Stimulated activated CD4-positive, alpha-beta T cell treated with anti-CD3 and anti-CD28 coated beads, Interleukin-1b, Interleukin-23, amount 100 ng/mL, for 48 hours (primary cell): ENCODE measurements around the gene CCDC32.
A peak's percentile ranks its signal among the peaks of the same experiment; 100 is the strongest.
"Not testable (repeated sequence)": the region's sequence is repeated elsewhere in the genome, so short reads cannot be mapped to it uniquely, and the experiment has no call there.

Experiments
- DNase-seq: peaks from one replicate; pipeline ENCODE4 v3.0.0-alpha.2; 2020

The CCDC32 gene, protein sequence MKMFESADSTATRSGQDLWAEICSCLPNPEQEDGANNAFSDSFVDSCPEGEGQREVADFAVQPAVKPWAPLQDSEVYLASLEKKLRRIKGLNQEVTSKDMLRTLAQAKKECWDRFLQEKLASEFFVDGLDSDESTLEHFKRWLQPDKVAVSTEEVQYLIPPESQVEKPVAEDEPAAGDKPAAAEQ

DNA sequence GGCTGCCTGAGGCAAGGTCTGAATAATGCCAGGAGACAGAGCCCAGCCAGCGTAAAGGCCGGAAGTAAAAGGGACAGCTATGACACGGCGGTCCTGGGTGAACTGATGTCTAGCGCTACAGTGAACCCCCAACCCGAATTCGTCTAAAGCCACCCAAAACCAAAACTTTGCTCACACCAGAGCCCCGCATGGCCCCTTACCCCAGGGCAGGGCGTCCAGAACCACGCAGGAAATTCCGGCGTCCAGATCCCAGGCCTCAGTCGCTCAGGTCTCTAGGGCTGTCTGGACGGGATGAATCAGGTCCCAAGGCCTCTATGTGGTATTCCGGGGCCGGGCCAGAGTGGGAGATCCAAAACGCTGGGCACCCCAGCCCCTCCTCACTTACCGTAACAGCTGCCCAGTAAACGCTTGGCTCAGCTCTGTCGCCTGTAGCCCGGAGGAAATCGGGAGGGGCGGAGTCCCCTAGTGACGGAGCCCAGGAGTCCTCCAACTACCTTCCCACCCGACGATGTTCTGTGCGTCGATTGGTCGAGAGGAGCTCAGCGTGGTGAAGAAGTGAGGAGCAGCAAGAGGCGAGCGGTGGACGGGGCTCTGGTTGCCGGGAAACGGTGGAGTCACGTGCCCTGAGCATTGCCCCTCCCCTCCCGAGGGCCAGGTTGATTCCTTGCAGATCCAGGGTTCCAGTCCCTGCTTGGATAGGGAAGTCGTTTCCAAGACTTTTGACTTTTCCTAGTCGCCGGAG is at the start of gene CCDC32:
Gene CCDC32, minus strand, starts transcription at position 452 of the 742 bp plus-strand sequence. CDS start 2,027 bp downstream, outside the sequence.
- DNase-seq = peak; percentile 97

DNA sequence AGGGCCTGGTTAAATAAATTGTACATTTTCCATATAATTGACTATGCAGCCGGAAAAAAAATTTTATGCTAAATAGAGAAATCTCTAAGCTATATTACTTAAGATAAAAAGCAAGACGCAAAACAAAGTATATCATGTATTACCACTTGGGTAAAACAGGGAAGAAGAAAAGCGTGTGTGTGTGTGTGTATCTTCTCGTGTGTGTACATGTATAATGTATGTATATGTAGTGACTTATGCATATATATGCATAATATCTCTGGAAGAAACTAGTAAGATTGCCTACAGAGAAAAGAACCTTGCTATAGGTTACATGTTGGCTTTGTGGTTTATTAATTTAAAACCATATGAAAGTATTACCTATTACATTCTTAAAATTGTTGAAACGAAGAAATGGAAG is 48.2 kb upstream of the CCDC32 start:
- no peak for DNase-seq

DNA sequence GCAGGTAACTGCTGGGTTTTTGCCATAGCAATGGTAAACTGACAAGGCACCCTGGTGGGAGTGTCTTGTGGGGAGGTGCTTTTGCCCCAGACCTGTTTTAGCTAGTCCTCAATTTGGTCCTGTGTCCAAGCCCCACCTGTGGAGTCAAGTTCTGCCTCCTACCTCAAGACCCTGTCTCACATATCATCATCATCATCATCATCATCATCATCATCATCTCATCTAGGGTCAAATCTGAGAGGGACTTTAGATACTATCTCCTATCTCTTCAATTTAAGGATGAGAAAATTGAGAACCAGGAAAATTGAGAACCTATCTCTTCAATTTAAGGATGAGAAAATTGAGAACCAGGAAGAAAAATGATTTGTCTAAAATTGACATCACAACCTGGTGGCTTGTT is 39.1 kb upstream of the CCDC32 start:
- no peak for DNase-seq

DNA sequence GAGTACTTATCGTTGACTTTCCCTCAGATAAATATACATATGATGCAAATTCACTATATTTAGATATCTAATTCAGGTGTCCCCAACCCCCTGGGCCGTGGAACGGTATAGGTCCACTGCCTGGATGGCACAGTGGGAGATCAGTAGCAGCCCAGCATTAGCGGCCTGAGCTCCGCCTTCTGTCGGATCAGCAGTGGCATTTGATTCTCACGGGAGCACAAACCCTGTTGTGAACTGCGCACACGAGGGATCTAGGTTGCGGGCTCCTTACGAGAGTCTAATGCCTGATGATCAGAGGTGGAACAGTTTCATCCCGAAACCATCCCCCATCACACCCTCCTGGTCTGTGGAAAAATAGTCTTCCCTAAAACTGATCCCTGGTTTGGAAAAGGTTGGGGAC is 36.1 kb upstream of the CCDC32 start:
- no peak for DNase-seq

DNA sequence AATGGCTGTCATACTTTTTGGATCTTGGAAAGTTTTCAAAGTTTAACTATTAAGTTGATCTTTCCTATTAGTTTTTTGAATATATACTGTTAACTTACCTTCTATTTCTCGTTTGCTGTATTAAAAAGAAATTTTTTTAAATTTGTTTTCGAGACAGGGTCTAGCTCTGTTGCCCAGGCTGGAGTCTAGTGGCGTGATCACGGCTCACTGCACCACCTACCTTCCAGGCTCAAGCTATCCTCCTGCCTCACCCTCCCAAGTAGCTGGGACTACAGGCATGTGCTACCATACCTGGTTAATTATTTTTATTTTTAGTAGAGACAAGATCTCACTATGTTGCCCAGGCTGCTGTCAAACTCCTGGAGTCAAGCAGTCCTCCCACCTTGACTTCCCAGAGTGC is 33.8 kb upstream of the CCDC32 start:
- DNase-seq = no peak

DNA sequence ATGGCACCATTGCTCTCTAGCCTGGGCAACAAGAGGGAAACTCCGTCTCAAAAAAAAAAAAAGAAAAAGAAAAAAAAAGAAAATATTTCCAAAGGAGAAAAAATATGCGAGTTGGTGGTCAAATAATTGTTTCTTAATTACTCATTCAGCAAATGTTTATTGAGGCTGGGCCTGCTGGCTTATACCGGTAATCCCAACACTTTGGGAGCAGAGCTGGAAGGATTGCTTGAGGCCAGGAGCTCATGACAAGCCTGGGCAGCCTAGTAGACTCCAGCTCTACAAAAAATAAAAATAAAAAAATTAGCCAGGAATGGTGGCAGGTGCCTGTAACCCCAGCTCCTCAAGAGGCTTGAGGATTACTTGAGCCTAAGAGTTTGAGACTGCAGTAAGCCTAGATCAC is 33.3 kb upstream of the CCDC32 start:
- no peak for DNase-seq

DNA sequence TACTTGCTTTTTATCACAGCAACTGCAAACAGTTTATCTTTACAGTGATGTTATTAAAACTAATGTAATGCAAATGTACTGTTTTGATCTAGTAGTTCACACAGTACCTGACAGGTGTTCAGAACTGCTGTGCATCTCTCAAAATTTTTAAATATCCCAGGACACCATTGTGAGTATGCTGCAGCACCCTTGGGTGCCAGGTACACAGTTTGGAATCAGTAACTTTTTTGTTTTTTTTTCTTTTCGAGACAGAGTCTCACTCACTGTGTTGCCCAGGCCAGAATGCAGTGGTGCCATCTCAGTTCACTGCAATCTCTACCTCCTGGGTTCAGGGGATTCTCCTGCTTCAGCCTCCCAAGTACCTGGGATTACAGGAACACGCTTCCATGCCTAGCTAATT is 32.2 kb upstream of the CCDC32 start:
- DNase-seq = no peak

DNA sequence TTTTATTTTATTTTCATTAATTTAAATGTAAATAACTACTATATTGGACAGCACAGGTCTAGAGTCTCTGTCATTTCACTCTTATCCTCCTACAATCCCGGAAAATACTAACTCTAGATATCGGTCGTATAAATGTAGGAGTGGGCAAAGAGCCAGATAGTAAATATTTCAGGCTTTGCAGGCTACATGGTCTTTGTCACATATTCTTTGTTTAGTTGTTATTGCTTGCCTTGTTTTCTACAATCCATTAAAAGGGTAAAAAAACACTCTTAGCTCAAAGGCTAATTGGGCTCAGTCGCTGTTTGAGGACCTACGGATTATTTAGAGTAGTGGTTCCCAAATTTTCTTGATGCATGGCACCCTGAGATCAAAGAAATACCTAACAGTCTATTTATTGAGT is 30.9 kb upstream of the CCDC32 start:
- no peak for DNase-seq

DNA sequence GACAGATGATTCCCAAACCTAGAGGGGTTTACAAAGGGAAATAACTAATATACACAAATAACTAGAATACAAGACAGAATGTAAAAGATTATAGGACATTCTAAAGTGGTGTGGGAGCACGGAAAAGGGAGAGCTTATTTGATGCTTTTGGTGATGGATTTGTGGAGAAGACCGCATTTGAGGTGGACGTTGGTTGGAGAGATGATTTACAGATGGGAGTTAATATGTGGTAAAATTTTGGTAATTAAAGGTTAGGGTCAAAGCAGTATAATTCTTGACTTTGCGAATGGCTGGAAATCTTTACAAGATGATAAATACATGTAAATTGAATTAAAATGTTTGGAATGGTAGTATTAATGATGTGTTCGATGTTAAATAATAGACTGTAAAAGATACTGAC is 30.4 kb upstream of the CCDC32 start:
- no peak for DNase-seq

DNA sequence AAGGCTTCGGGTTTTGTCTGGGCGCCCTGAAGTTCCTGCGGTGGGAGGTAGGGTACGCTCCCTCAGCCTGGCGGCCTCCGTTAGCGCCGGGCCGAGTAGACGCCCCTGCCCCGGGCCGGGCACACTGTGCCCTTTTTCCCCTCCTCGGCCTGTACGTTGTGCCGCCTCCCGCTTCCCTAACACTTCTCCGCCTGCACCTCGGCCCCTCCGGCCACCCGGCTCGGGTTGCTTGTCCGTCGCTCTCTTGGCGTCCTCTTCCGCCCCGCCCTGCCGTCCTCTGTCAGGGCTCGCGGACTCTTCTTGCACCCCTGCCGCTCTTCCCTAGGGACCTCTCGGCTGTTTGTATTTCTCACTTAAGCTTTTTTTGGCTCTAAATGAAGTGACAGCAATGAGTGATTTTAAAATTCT is 29.6 kb upstream of the CCDC32 start:
- DNase-seq = no peak

DNA sequence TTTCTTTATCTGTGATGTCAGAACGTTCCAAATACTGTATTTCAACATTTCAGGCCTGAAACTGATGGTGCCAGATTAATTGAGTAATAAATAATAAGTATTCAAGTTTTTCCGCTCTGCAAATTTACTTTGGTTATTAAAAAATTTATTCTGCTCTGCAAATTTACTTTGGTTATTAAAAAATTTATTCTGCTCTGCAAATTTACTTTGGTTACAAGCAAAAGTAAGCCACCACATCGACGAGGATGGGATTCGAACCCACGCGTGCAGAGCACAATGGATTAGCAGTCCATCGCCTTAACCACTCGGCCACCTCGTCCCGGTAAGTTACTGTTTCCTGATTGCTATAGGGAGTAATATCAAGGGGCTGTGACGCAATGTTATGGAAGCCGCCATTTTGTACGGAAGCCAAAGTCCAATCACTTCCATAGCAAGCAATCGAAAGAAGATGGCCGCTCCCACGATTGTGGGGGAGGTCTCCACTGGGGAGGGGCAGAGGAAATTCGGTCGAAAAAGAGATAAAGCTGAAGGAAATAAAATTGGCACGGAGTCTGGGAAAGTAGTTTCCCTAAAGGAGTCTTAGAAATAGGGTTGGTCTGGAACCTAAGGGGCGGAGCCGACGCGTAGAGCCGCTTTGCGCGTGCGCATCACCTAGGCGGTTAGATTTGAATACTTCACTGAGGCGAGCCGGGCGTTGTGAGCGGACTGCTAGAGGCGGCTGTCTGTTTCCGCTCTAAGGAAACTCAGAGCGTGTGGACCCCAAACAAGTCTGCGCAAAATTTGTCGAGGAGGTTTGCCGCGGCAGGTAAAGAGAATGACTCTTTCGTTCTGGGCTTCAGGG is 29.0 kb upstream of the CCDC32 start, which contains the start of gene KNL1:
Gene KNL1, plus strand, starts transcription at position 662 of the 841 bp plus-strand sequence. CDS start 8,683 bp downstream, outside the sequence.
- peak; percentile 93 for DNase-seq

DNA sequence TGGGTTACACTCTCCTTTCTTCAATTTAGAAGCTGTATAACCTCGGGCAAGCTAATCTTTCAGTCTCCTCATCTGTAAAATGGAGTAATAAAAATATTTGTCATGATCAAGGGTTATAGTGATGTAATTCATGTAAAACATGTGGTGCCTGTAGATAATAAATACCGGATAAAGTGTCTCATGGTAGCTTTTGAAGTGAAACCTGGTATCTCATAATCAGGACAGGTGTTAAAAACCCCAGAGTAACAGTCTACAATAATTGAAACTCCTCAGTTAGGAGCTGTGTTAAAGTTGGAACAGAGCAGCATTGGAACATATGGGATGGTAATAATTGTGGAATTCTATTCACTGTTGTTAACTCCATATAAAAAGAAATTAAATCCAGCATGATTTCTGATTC is 28.3 kb upstream of the CCDC32 start:
- DNase-seq = no peak

DNA sequence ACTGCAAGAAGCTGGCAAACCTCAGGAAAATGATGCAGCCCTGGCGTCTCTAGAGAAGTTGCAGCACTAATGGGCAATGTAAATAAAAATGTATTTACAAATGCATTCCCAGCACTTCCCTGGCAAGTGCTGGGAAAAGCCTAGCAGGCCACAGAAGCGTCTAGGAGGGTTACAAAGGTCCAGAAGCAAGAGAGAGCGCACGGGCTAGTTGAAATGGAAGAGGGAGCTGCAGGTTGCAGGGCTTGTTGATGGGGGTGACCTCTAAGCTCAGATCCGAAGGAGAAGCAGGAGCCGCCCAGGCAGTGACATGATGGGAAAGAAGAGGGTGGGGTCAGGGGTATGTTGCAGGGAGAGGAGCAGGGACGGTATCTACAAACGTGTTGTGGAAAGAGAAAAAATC is 26.5 kb upstream of the CCDC32 start:
- DNase-seq = no peak

DNA sequence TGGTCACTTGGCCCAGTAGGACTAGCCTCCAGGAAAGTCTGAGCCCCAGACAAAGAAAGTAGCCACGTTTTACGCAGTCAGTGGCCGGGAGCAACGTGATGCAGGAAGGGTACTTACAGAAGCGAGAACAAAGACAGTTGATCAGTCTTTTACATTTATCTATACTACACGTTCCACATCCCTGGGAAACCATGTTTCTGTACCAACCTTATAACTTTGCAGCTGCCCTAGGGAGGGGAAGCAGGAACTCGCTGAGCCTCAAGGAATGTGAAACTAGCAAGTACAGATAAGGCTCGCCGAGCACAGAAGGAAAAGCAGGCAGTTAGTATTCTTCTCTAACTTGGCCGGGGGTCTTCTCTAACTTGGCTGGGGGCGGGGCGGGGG is 25.8 kb upstream of the CCDC32 start:
- no peak for DNase-seq

DNA sequence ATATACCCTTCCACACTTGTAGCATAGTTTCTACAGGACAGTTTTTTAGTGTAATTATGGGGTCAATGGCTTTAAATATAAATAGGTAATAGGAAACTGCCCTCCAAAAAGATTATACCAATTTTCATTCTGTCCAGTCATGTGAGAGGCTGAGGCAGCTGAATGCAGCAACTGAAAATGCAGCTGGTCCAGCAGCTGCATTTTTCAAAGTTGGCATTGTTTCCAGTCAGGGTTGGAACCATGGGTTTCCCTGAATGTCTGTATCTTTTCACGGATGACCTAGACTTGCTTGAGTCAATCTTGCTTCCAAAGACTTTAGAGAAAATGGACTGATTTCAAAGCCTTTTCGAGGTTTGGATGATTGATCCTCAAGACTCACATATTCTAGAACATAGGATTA is 19.3 kb upstream of the CCDC32 start:
- DNase-seq = no peak

DNA sequence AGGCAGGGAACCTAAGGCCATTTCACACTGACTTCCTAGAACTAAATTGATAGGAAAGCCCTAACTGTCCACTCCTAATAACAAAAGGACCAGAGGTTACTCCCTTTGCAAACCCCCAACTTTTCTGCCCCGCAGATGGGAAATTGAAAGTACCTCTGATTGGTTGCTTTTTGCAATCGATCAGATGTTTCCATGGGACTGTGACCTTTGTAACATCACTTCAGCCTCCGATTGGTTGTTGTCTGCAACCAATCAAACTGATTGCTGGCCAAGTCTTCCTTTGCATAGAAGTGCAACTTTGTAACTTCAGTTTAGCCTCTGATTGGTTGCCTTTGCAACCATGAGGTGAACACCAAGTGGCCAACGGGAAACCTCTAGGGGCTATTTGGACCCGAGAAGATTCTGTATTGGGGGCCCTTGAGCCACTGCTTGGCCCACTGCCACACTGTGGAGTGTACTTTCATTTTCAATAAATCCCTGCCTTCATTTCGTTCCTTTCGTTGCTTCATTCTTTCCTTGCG is 17.9 kb upstream of the CCDC32 start:
- DNase-seq = no peak

DNA sequence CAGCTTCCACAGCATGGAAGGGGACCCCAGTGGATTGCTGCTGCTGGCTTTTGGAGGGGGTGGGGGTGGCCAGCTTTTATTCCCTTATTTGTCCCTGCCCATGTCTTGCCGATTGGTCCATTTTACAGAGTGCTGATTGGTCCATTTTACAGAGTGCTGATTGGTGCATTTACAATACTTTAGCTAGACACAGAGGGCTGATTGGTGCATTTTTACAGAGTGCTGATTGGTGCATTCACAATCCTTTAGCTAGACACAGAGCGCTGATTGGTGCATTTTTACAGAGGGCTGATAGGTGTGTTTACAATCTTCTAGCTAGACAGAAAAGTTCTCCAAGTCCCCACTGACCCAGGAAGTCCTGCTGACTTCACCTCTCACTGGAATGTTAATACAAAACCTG is 17.0 kb upstream of the CCDC32 start:
- DNase-seq = not testable (repeated sequence)

DNA sequence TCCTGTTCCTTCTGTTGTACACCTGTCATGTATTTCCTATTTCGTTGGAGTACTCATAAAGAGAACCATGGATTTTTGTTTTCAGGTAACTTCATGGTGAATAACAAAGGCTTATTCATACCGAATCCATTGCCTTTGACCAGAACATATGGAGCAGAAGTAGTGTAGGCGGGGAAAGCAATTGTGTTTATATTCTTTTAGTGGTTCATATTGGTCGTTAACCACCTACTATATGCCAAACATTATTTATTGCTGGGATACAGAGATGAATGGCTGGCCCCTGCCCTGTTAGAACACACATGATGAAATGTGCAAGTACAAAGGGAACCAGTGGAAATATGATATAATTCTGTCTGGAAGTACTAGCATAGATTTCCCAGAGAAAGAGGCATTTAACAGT is 14.1 kb upstream of the CCDC32 start:
- no peak for DNase-seq

DNA sequence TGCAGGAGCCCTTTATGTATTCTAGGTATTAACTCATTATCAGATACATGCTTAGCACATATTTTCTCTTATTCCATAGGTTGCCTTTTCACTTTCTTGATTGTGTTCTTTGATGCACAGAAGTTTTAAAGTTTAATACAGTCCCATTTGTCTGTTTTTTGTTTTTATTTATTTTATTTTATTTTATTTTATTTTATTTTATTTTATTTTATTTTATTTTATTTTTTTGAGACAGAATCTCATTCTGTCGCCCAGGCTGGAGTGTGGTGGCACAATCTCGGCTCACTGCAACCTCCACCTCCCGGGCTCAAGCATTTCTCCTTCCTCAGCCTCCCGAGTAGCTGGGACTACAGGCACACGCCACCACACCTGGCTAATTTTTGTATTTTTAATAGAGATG is 12.1 kb upstream of the CCDC32 start:
- not testable (repeated sequence) for DNase-seq

DNA sequence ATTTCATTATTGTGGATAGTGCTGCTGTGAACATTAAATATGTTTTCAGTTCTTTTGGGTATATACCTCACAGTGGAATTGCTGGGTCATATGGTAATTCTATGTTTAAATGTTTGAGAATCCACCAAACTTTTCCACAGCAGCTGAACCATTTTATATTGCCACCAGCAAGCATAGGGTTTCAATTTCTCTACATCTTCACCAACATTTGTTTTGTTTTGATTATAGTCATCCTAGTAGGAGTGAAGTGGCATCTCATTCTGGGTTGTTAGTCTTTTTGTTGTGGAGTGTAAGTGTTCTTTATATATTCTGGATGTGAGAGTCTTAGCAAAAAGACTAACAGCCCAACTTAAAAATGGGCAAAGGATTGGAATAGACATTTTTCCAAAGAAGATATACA is 10.3 kb upstream of the CCDC32 start:
- DNase-seq = no peak

DNA sequence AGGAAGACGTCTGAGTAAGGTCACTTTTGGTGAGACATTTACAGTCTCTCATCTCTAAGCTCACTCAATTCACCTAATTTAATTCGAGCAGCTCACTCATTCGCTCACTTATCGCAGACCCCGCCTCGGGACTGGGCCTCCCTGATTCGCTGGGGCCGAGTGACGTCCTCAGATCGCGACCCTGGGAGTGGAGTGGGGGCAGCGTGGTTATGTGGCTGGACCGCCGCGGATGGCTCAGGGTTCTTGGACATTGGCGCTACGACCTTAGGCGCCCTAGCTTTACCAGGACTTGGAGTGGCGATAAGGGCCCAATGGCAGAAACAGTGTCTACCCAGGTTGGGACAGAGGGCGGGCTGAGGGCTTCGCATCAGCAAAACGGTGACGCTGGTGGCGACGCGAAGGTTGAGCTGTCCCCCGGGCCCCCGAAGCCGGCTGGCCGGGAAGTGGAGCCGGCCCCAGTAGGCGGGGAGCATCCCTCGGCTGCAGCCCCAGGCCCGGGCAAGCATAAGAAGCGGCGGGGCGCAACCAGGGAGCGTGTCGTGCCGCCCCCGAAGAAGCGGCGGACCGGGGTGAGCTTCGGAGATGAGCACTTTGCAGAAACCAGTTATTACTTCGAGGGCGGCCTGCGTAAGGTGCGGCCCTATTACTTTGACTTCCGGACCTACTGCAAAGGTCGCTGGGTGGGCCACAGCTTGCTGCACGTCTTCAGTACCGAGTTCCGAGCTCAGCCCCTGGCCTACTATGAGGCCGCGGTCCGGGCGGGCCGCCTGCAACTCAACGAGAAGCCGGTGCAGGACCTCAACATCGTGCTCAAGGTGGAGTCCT is 4.5 kb upstream of the CCDC32 start, which contains the start of gene RPUSD2:
Gene RPUSD2, plus strand, starts transcription at position 171 of the 825 bp plus-strand sequence. Its CDS starts 39 bp downstream, at position 210.
- peak; percentile 94 for DNase-seq

DNA sequence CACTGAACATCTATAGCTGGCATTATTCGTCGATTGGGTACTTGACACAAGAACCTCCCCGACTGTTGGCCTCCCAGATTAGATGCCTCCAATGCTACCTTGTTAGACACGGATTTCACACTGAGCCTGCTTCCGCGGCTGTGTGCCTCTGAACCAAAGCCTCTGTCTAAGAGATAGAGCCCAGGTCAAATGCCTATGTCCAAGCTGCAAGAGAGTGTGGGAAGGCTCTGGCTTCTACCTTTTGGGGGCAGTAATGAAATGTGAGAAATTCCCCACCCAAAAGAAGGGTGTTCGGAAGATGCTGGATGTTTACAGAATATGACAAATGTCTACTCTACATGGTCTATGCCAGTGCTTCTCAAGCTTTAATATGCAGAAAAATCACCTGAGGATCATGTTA is 2.3 kb upstream of the CCDC32 start:
- DNase-seq = no peak
